HEK293T (cell line): ENCODE measurements around the gene CSRP1.

ENCODE experiments used
- ARNT ChIP-seq: fragments of 450-650 bp; IDR thresholded peaks from 2 replicates; pipeline ENCODE4 v1.6.1; 2017; ENCODE audit warnings: mild to moderate bottlenecking
- FOXA1 ChIP-seq: fragments of 450-650 bp; IDR thresholded peaks from 2 replicates; pipeline ENCODE4 v1.6.1; 2016; ENCODE audit warnings: mild to moderate bottlenecking
- FOXK2 ChIP-seq: fragments of 450-650 bp; IDR thresholded peaks from 2 replicates; pipeline ENCODE4 v1.6.1; 2016; ENCODE audit warnings: mild to moderate bottlenecking
- FOXM1 ChIP-seq: fragments of 450-650 bp; IDR thresholded peaks from 2 replicates; pipeline ENCODE4 v1.6.1; 2017; ENCODE audit warnings: mild to moderate bottlenecking, borderline replicate concordance
- HDGF ChIP-seq: fragments of 450-650 bp; IDR thresholded peaks from 2 replicates; pipeline ENCODE4 v1.6.1; 2017; ENCODE audit warnings: antibody characterized with exemption, borderline replicate concordance
- L3MBTL2 ChIP-seq: fragments of 450-650 bp; conservative IDR thresholded peaks from 2 replicates; pipeline ENCODE4 v1.6.1; 2016; ENCODE audit warnings: mild to moderate bottlenecking
- PKNOX1 ChIP-seq: fragments of 450-650 bp; IDR thresholded peaks from 2 replicates; pipeline ENCODE4 v1.6.1; 2016
- SP1 ChIP-seq: fragments of 450-650 bp; IDR thresholded peaks from 2 replicates; pipeline ENCODE4 v1.6.1; 2017
- ZNF384 ChIP-seq: fragments of 450-650 bp; IDR thresholded peaks from 2 replicates; pipeline ENCODE4 v1.6.1; 2016

DNA sequence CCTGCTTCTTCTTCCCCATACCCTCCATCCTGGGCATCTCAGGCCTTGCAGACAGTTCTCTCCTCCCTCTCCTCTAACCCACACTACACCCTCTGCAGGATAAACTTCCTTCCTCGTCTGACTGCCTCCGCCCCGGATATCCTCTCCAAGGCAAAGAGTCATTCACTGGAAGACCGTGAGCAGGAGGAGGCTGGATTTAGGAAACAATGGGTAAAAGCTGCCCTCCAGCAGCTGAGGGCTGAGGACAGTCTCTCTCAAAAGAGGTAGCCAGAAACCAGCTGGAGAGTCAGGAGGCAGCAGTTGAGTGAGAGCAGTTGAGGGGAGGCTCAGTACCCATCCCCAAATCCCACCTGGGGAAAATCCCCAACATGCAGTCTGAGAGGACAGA lies 1.4 kb downstream of the CSRP1 start:
- TF ChIP-seq HDGF (no peak), ZNF384 (no peak), FOXA1 (no peak), ARNT (no peak), FOXK2 (no peak), SP1 (no peak), FOXM1 (no peak), PKNOX1 (no peak), L3MBTL2 (no peak)
